K562 (cell line): ENCODE data around the gene TRPM2. TPM values are rescaled to one million over a fixed set of nuclear protein-coding genes. Genes with fewer than 3 reads are reported as not detected.

Source experiments
- ATAC-seq: fragments of 200-7000 bp; cut with Tn5 transposase; 3 replicates; pipeline ENCODE4 v1.9.1; 2020; ENCODE audit warnings: moderate library complexity
- BruUV-seq: library from RNA; stranded (reverse); fragments of 400-500 nt; replicated peaks from 2 replicates; lab custom pipeline; 2021; lab: Mats Ljungman, UMichigan
- CTCF ChIA-PET: fragments of 300-600 bp; formaldehyde crosslinking; extraction: SDS; loops from one replicate; lab custom pipeline; 2021; ENCODE audit warnings: low intra/inter-chr PET ratio; lab: Yijun Ruan, JAX
- POLR2A ChIA-PET: fragments of 300-600, 350-650 bp; sonication (Branson Sonifier 250); formaldehyde crosslinking; extraction: SDS; loops from one replicate; lab custom pipeline; 2021; ENCODE audit warnings: antibody characterized with exemption, inconsistent platforms; lab: Yijun Ruan, JAX
- DNase-seq, 4 experiments: peaks; one replicate each; pipeline versions ENCODE4 v3.0.0 to v3.0.0-alpha.2; 2011 to 2018; ENCODE audit warnings: low spot score in 3 of 4, mixed read lengths in 3 of 4; ENCODE audit errors: extremely low read depth in 1 of 4
- FAIRE-seq: peaks from 2 replicates; lab custom pipeline; 2011; peaks lifted over from hg19 to GRCh38; lab: Jason Lieb, UNC
- H2AFZ ChIP-seq: 2 replicates; pipeline ENCODE4 v1.6.0; 2011; ENCODE audit warnings: low read depth, low read length, control low read depth, inconsistent platforms
- H3K27ac ChIP-seq: fragments of 200-600 bp; 3 replicates; pipeline ENCODE4 v1.8.0; 2011; ENCODE audit warnings: low read depth, mild to moderate bottlenecking, control low read depth, inconsistent platforms, low read length, moderate library complexity, mixed read lengths; ENCODE audit errors: extremely low read depth
- H3K27me3 ChIP-seq, 2 experiments: fragments of 300-600 bp in 1 of 2; 2 replicates in 1 of 2; 3 replicates in 1 of 2; pipeline versions ENCODE4 v1.6.0 to v1.8.0; 2011; ENCODE audit warnings: inconsistent platforms in 2 of 2, low read length in 2 of 2, mild to moderate bottlenecking in 1 of 2, mixed read lengths in 1 of 2, moderate library complexity in 1 of 2; ENCODE audit not compliant: control insufficient read depth in 2 of 2, insufficient read depth in 2 of 2
- H3K36me3 ChIP-seq: fragments of 300-600 bp; 3 replicates; pipeline ENCODE4 v1.8.0; 2011; ENCODE audit warnings: mild to moderate bottlenecking, low read length, inconsistent platforms; ENCODE audit not compliant: control insufficient read depth, insufficient read depth
- H3K4me1 ChIP-seq, 2 experiments: fragments of 200-600 bp in 1 of 2; replicated peaks in 1 of 2; 2 replicates in 1 of 2; 3 replicates in 1 of 2; pipeline versions ENCODE4 v1.5.1 to v1.8.0; 2011; ENCODE audit warnings: inconsistent platforms in 2 of 2, low read length in 2 of 2, mild to moderate bottlenecking in 1 of 2, mixed read lengths in 1 of 2, moderate library complexity in 1 of 2; ENCODE audit not compliant: control insufficient read depth in 2 of 2, insufficient read depth in 2 of 2
- H3K4me2 ChIP-seq: 2 replicates; pipeline ENCODE4 v1.6.1; 2011; ENCODE audit warnings: low read length, control low read depth, inconsistent platforms, mixed read lengths; ENCODE audit not compliant: insufficient read depth
- H3K4me3 ChIP-seq: fragments of 200-600 bp; sonication (generic), shearing (Covaris generic); 2 replicates; pipeline ENCODE4 v1.5.1; 2016; ENCODE audit warnings: control low read depth, inconsistent platforms
- H3K79me2 ChIP-seq: fragments of 200-600 bp; 3 replicates; pipeline ENCODE4 v1.8.0; 2011; ENCODE audit warnings: low read length, inconsistent platforms; ENCODE audit not compliant: control insufficient read depth, insufficient read depth
- H3K9ac ChIP-seq, 2 experiments: 2 replicates each; pipeline versions ENCODE4 v1.6.0 to v1.6.1; 2011; ENCODE audit warnings: low read depth in 2 of 2, low read length in 2 of 2, control low read depth in 1 of 2, inconsistent platforms in 1 of 2, mild to moderate bottlenecking in 1 of 2, mixed read lengths in 1 of 2; ENCODE audit not compliant: insufficient read depth in 1 of 2
- H3K9me1 ChIP-seq: one replicate; pipeline ENCODE4 v1.6.0; 2011; ENCODE audit warnings: inconsistent platforms, mild to moderate bottlenecking, low read length, moderate library complexity; ENCODE audit not compliant: control insufficient read depth, insufficient read depth
- H3K9me3 ChIP-seq: replicated peaks from 2 replicates; pipeline ENCODE4 v1.5.1; 2011; ENCODE audit warnings: low read depth, low read length, inconsistent platforms; ENCODE audit not compliant: control insufficient read depth, insufficient read depth
- H4K20me1 ChIP-seq: replicated peaks from 2 replicates; pipeline ENCODE4 v1.6.1; 2011; ENCODE audit warnings: low read length, inconsistent platforms, mixed read lengths; ENCODE audit not compliant: control insufficient read depth, insufficient read depth
- ARID2 ChIP-seq: fragments of 450-650 bp; IDR thresholded peaks from 2 replicates; pipeline ENCODE4 v1.6.1; 2017; ENCODE audit warnings: antibody characterized with exemption, mild to moderate bottlenecking
- CTCF ChIP-seq, 3 experiments: IDR thresholded peaks in 2 of 3; conservative IDR thresholded peaks in 1 of 3; 2 replicates each; pipeline ENCODE4 v1.5.1; 2011 to 2012; ENCODE audit warnings: low read length in 3 of 3, mild to moderate bottlenecking in 3 of 3, control low read depth in 2 of 3, improper control_type of control experiment in 1 of 3, inconsistent platforms in 1 of 3, low read depth in 1 of 3, mixed read lengths in 1 of 3, moderate library complexity in 1 of 3; ENCODE audit not compliant: insufficient read depth in 2 of 3
- TSC22D4 ChIP-seq: fragments of 450-650 bp; IDR thresholded peaks from 2 replicates; pipeline ENCODE4 v1.6.1; 2016; ENCODE audit warnings: missing genetic modification characterization, missing biosample characterization, control low read depth
- ZBTB40 ChIP-seq, 2 experiments: fragments of 450-650 bp in 1 of 2; sonication (generic) in 1 of 2; formaldehyde crosslinking in 1 of 2; IDR thresholded peaks; 2 replicates each; pipeline versions ENCODE4 v1.7.1 to v1.9.0; 2016 to 2022; ENCODE audit warnings: inconsistent platforms in 1 of 2, mild to moderate bottlenecking in 1 of 2, missing genetic modification reagents in 1 of 2
- ZNF609 ChIP-seq: sonication (generic); formaldehyde crosslinking; IDR thresholded peaks from 2 replicates; pipeline ENCODE4 v1.8.1; 2023; ENCODE audit warnings: missing genetic modification reagents, mild to moderate bottlenecking, borderline replicate concordance
- WGBS: fragments of 100-300 bp; shearing (Covaris generic); methylation state at CpG from one replicate; pipeline ENCODE4 v1.1.6; 2016; ENCODE audit warnings: low coverage, mixed read lengths; ENCODE audit not compliant: insufficient coverage; ENCODE audit errors: missing lambda C conversion rate; 5-methylcytosine and 5-hydroxymethylcytosine counted together
- in situ Hi-C: fragments of 300-500 bp; cut with MboI; formaldehyde crosslinking; loops from 4 replicates; pipeline ENCODE4 v1.15.0; 2018; ENCODE audit warnings: inconsistent platforms, mixed read lengths
- intact Hi-C: fragments of 100-400 bp; cut with micrococcal nuclease; formaldehyde crosslinking; loops from 2 replicates; pipeline ENCODE4 v1.14.2; 2022
- polyA plus RNA-seq, 8 experiments: library from polyadenylated mRNA; depleted of rRNA in 4 of 8; stranded (reverse) in 5 of 8; unstranded in 3 of 8; fragments of >200 nt; fragmentation: Nextera tagmentation in 2 of 8; fragmentation: Illumina TruSeq in 1 of 8; extraction: Ambion mirVana in 2 of 8; extraction: Trizol in 1 of 8; gene quantifications; 2 replicates each; pipeline versions ENCODE4 v1.2.1 to v1.2.3, GENCODE V29; 2011 to 2014; ENCODE audit warnings: inconsistent platforms in 1 of 8, missing spikeins in 1 of 8
- total RNA-seq, 7 experiments: library from RNA; depleted of rRNA in 6 of 7; stranded (reverse); fragments of >200 nt in 6 of 7; fragmentation: Illumina TruSeq in 2 of 7; extraction: Trizol in 2 of 7; gene quantifications; 2 replicates each; pipeline versions ENCODE4 v1.2.1 to v1.2.3, GENCODE V29; 2011 to 2021; ENCODE audit warnings: low replicate concordance in 1 of 7

The TRPM2 gene
- total and polyA plus RNA-seq, 9 of the 15 experiments (the other 6 are each of a cell fraction or from before 2014, with no cell fraction given): 0.33 to 2.1 (median 0.98) TPM; not detected in 2

- BruUV-seq: no TSS peak
- H3K4me1 ChIP-seq: peaks cover 0 to 3% of the 10 kb centered on the region in 2 experiments; a peak in 2 of 5 replicates
- POLR2A ChIA-PET: interaction anchor here (0.7 kb wide), 1 partner anchor 25 kb away, joined by 3 read pairs; no protein-coding TSS in a partner anchor
- H3K4me3 ChIP-seq: no peak overlapping the region
- intact Hi-C loops: no loop called here
- ATAC-seq (no peak), DNase-seq (no peak), FAIRE-seq (no peak)
- CTCF ChIA-PET: no interaction called here
- H3K36me3 ChIP-seq: no peaks in the 10 kb centered on the region
- H3K9me1 ChIP-seq: no peaks in the 10 kb centered on the region
- no peak overlapping the region for H3K9ac ChIP-seq
- peaks cover 15% of the 10 kb centered on the region; the same call in 1 of the 2 replicates for H3K9me3 ChIP-seq
- H4K20me1 ChIP-seq: no peaks in the 10 kb centered on the region
- 6% methylated on average over 8 of the region's 8 CpGs for WGBS
- no peak overlapping the region for H3K27ac ChIP-seq
- in situ Hi-C loops: no loop called here
- no peaks in the 10 kb centered on the region for H3K79me2 ChIP-seq
- H3K4me2 ChIP-seq: no peak overlapping the region
- H3K27me3 ChIP-seq: peaks cover 0 to 1% of the 10 kb centered on the region in 2 experiments; a peak in 1 of 5 replicates
- no peak overlapping the region for H2AFZ ChIP-seq
- TF ChIP-seq TSC22D4 (tag): no peak
- no peak for TF ChIP-seq ZNF609
- no peak for TF ChIP-seq ZBTB40 (IDR thresholded peaks at IDR 0.05)
- TF ChIP-seq ZBTB40 (CRISPR knock-in tag; IDR thresholded peaks at IDR 0.05): no peak
- TF ChIP-seq ARID2: no peak
- no peak for TF ChIP-seq CTCF (IDR thresholded peaks at IDR 0.05 in 2 of 3, conservative IDR thresholded peaks at IDR 0.05 in 1 of 3; ENCODE audit: insufficient read depth in 2 of 3, low read depth in 1 of 3, low read length in 3 of 3)
Observed at GRCh38 chr21:44406953-44407352, 53.5 kb downstream of the TRPM2 start.
